H9 (cell line): ENCODE data around the gene ERGIC3. TPM values are rescaled to one million over a fixed set of nuclear protein-coding genes. Genes with fewer than 3 reads are reported as not detected.
"Not testable (repeated sequence)": the region's sequence is repeated elsewhere in the genome, so short reads cannot be mapped to it uniquely, and the experiment has no call there.

Source experiments
- DNase-seq: peaks from one replicate; pipeline ENCODE4 v3.0.0-alpha.2; 2017
- H2AFZ ChIP-seq: one replicate; pipeline ENCODE4 v1.6.1; 2013; ENCODE audit warnings: mild to moderate bottlenecking, low read length, control low read depth, moderate library complexity
- H2AK5ac ChIP-seq: 2 replicates; pipeline ENCODE4 v1.6.1; 2013; ENCODE audit warnings: low read length, control low read depth, mixed read lengths; ENCODE audit not compliant: insufficient read length
- H2BK120ac ChIP-seq: one replicate; pipeline ENCODE4 v1.6.1; 2013; ENCODE audit warnings: low read depth, mild to moderate bottlenecking, low read length, control low read depth, inconsistent platforms; ENCODE audit not compliant: poor library complexity, severe bottlenecking
- H2BK12ac ChIP-seq: 2 replicates; pipeline ENCODE4 v1.6.1; 2013; ENCODE audit warnings: low read length, control low read depth, mixed read lengths, low read depth; ENCODE audit not compliant: insufficient read length
- H2BK15ac ChIP-seq: 2 replicates; pipeline ENCODE4 v1.6.1; 2013; ENCODE audit warnings: low read depth, low read length, control low read depth
- H2BK20ac ChIP-seq: one replicate; pipeline ENCODE4 v1.6.1; 2013; ENCODE audit warnings: low read depth, mild to moderate bottlenecking, low read length, control low read depth, inconsistent platforms; ENCODE audit not compliant: poor library complexity, severe bottlenecking
- H2BK5ac ChIP-seq: 2 replicates; pipeline ENCODE4 v1.6.1; 2013; ENCODE audit warnings: low read length, control low read depth, mixed read lengths; ENCODE audit not compliant: insufficient read length
- H3K14ac ChIP-seq: 2 replicates; pipeline ENCODE4 v1.6.1; 2013; ENCODE audit warnings: low read length, control low read depth; ENCODE audit not compliant: insufficient read depth
- H3K18ac ChIP-seq: 2 replicates; pipeline ENCODE4 v1.6.1; 2013; ENCODE audit warnings: low read depth, mild to moderate bottlenecking, mixed read lengths, low read length, control low read depth; ENCODE audit not compliant: insufficient read length
- H3K23ac ChIP-seq: 2 replicates; pipeline ENCODE4 v1.6.1; 2013; ENCODE audit warnings: low read length, control low read depth, mixed read lengths, low read depth; ENCODE audit not compliant: insufficient read length
- H3K23me2 ChIP-seq: 2 replicates; pipeline ENCODE4 v1.6.1; 2013; ENCODE audit warnings: low read depth, mild to moderate bottlenecking, mixed read lengths, low read length, control low read depth; ENCODE audit not compliant: insufficient read length, poor library complexity, severe bottlenecking
- H3K27ac ChIP-seq: 2 replicates; pipeline ENCODE4 v1.5.1; 2013; ENCODE audit warnings: low read length, control low read depth, mixed read lengths, low read depth; ENCODE audit not compliant: insufficient read length
- H3K27me3 ChIP-seq: 2 replicates; pipeline ENCODE4 v1.6.1; 2013; ENCODE audit warnings: low read length, control low read depth, inconsistent platforms; ENCODE audit not compliant: insufficient read depth
- H3K4ac ChIP-seq: 2 replicates; pipeline ENCODE4 v1.6.1; 2013; ENCODE audit warnings: low read depth, mild to moderate bottlenecking, control low read depth, inconsistent platforms, low read length, moderate library complexity
- H3K4me1 ChIP-seq: 2 replicates; pipeline ENCODE4 v1.6.1; 2013; ENCODE audit warnings: low read length, control low read depth, inconsistent platforms; ENCODE audit not compliant: insufficient read depth
- H3K4me2 ChIP-seq: 2 replicates; pipeline ENCODE4 v1.6.1; 2013; ENCODE audit warnings: low read length, control low read depth, mixed read lengths; ENCODE audit not compliant: insufficient read length, insufficient read depth
- H3K56ac ChIP-seq: 2 replicates; pipeline ENCODE4 v1.6.1; 2013; ENCODE audit warnings: low read depth, mild to moderate bottlenecking, mixed read lengths, low read length, control low read depth; ENCODE audit not compliant: insufficient read length
- H3K79me1 ChIP-seq: 2 replicates; pipeline ENCODE4 v1.6.1; 2013; ENCODE audit warnings: low read depth, mild to moderate bottlenecking, moderate library complexity, low read length, control low read depth, inconsistent platforms; ENCODE audit not compliant: insufficient read depth, poor library complexity, severe bottlenecking
- H3K79me2 ChIP-seq: 2 replicates; pipeline ENCODE4 v1.6.1; 2013; ENCODE audit warnings: low read length, control low read depth, inconsistent platforms; ENCODE audit not compliant: insufficient read depth
- H3K9ac ChIP-seq: 2 replicates; pipeline ENCODE4 v1.6.1; 2013; ENCODE audit warnings: low read length, control low read depth, mixed read lengths; ENCODE audit not compliant: insufficient read length; ENCODE audit errors: extremely low read depth
- H3K9me3 ChIP-seq: one replicate; pipeline ENCODE4 v1.6.1; 2013; ENCODE audit warnings: low read depth, low read length, inconsistent platforms; ENCODE audit not compliant: control insufficient read depth
- H3T11ph ChIP-seq: one replicate; pipeline ENCODE4 v1.6.1; 2013; ENCODE audit warnings: mild to moderate bottlenecking, low read length, control low read depth, inconsistent platforms
- H4K20me1 ChIP-seq: one replicate; pipeline ENCODE4 v1.6.1; 2013; ENCODE audit not compliant: control insufficient read depth, insufficient read length, insufficient read depth
- H4K5ac ChIP-seq: 2 replicates; pipeline ENCODE4 v1.6.1; 2013; ENCODE audit warnings: low read depth, mild to moderate bottlenecking, mixed read lengths, low read length, control low read depth; ENCODE audit not compliant: insufficient read length
- H4K8ac ChIP-seq: replicated peaks from 2 replicates; pipeline ENCODE4 v1.6.1; 2013; ENCODE audit warnings: low read length, control low read depth, mixed read lengths, low read depth; ENCODE audit not compliant: insufficient read length
- H4K91ac ChIP-seq: 2 replicates; pipeline ENCODE4 v1.6.1; 2013; ENCODE audit warnings: low read depth, mild to moderate bottlenecking, moderate library complexity, mixed read lengths, low read length, control low read depth; ENCODE audit not compliant: insufficient read length
- H3K27ac Mint-ChIP-seq, 3 experiments: 2 replicates in 2 of 3; 3 replicates in 1 of 3; pipeline ENCODE4 v1.8.0; 2020 to 2021; ENCODE audit warnings: mixed read lengths in 3 of 3, mild to moderate bottlenecking in 1 of 3, moderate library complexity in 1 of 3
- H3K27me3 Mint-ChIP-seq: 2 replicates; pipeline ENCODE4 v1.8.0; 2021; ENCODE audit warnings: low read depth, mild to moderate bottlenecking, moderate library complexity, mixed read lengths
- H3K36me3 Mint-ChIP-seq, 3 experiments: 2 replicates in 2 of 3; 3 replicates in 1 of 3; pipeline ENCODE4 v1.8.0; 2020 to 2021; ENCODE audit warnings: low read depth in 3 of 3, mixed read lengths in 3 of 3; ENCODE audit not compliant: insufficient read depth in 1 of 3
- H3K4me1 Mint-ChIP-seq, 2 experiments: 2 replicates each; pipeline ENCODE4 v1.8.0; 2020; ENCODE audit warnings: mixed read lengths in 2 of 2
- H3K4me3 Mint-ChIP-seq, 2 experiments: 2 replicates in 1 of 2; 3 replicates in 1 of 2; pipeline ENCODE4 v1.8.0; 2020 to 2021; ENCODE audit warnings: mild to moderate bottlenecking in 2 of 2, mixed read lengths in 2 of 2, moderate library complexity in 1 of 2
- H3K9me3 Mint-ChIP-seq, 2 experiments: 2 replicates in 1 of 2; 3 replicates in 1 of 2; pipeline ENCODE4 v1.8.0; 2020; ENCODE audit warnings: mild to moderate bottlenecking in 2 of 2, mixed read lengths in 2 of 2, moderate library complexity in 1 of 2
- WGBS: extraction: QIAGEN DNeasy Blood & Tissue Kit; methylation state at CpG from one replicate; pipeline ENCODE4 v1.1.7; 2013; ENCODE audit warnings: missing lambda C conversion rate, low lambda C conversion rate, mixed read lengths; ENCODE audit not compliant: insufficient read length; ENCODE audit errors: extremely low coverage; 5-methylcytosine and 5-hydroxymethylcytosine counted together
- total RNA-seq: library from RNA; stranded (reverse); gene quantifications from 2 replicates; pipeline ENCODE4 v1.2.1, GENCODE V29; 2021
- TF ChIP-seq, protein P1 (sequence below): fragments of 200-600 bp; sonication (generic); conservative IDR thresholded peaks from 3 replicates; pipeline ENCODE4 v1.8.0; 2021; ENCODE audit warnings: antibody characterized with exemption, mild to moderate bottlenecking

ERGIC3 gene
- total RNA-seq, 1 experiment from 2014 or later: 188 TPM

DNA sequence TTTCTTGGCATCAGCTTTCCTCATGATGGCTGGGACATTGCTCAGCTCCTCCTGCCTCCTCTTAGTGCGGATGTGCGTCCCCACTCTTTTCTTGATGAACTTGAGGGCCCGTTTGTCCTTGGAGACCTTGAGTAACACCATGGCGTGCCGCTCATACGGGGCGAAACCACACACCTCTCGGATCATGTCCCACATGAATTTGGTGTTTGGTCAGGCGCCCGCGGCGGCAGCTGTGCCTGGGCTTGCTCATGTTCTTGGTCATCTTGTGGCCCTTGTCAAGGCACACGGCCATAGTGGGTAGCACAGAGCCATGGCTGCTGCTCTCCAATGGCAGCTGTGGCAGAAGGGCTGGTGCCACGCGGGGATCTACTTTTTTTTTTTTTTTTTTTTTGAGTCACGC is 2.6 kb downstream of the ERGIC3 start:
- H2BK120ac ChIP-seq: no peak overlapping the region
- no peak overlapping the region for H2BK15ac ChIP-seq
- TF ChIP-seq, protein P1, sequence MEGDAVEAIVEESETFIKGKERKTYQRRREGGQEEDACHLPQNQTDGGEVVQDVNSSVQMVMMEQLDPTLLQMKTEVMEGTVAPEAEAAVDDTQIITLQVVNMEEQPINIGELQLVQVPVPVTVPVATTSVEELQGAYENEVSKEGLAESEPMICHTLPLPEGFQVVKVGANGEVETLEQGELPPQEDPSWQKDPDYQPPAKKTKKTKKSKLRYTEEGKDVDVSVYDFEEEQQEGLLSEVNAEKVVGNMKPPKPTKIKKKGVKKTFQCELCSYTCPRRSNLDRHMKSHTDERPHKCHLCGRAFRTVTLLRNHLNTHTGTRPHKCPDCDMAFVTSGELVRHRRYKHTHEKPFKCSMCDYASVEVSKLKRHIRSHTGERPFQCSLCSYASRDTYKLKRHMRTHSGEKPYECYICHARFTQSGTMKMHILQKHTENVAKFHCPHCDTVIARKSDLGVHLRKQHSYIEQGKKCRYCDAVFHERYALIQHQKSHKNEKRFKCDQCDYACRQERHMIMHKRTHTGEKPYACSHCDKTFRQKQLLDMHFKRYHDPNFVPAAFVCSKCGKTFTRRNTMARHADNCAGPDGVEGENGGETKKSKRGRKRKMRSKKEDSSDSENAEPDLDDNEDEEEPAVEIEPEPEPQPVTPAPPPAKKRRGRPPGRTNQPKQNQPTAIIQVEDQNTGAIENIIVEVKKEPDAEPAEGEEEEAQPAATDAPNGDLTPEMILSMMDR: no peak
- H4K91ac ChIP-seq: no peak overlapping the region
- H3T11ph ChIP-seq: no peak overlapping the region
- DNase-seq: no peak
- no peaks in the 10 kb centered on the region for H3K9me3 Mint-ChIP-seq
- H3K23me2 ChIP-seq: peaks cover 10% of the 10 kb centered on the region
- H3K4ac ChIP-seq: no peak overlapping the region
- no peak overlapping the region for H3K14ac ChIP-seq
- no peak overlapping the region for H2BK12ac ChIP-seq
- no peak overlapping the region for H2AFZ ChIP-seq
- H3K27me3 Mint-ChIP-seq: no peaks in the 10 kb centered on the region
- H3K27ac Mint-ChIP-seq: no peak overlapping the region
- WGBS: no CpG with 5 or more reads among the region's 16 CpGs
- no peak overlapping the region for H3K18ac ChIP-seq
- H3K23ac ChIP-seq: no peak overlapping the region
- no peak overlapping the region for H2BK20ac ChIP-seq
- H4K8ac ChIP-seq: no peak overlapping the region
- H3K4me3 Mint-ChIP-seq: no peak overlapping the region
- no peaks in the 10 kb centered on the region for H4K20me1 ChIP-seq
- H3K56ac ChIP-seq: no peak overlapping the region
- H2AK5ac ChIP-seq: no peak overlapping the region
- H3K27ac ChIP-seq: no peak overlapping the region
- H3K27me3 ChIP-seq: no peaks in the 10 kb centered on the region
- no peak overlapping the region for H2BK5ac ChIP-seq
- peaks cover 2% of the 10 kb centered on the region; the same call in 1 of the 2 replicates for H3K4me1 ChIP-seq
- H3K79me1 ChIP-seq: no peaks in the 10 kb centered on the region
- H3K4me1 Mint-ChIP-seq: peaks cover 15 to 20% of the 10 kb centered on the region in 2 experiments
- H3K9ac ChIP-seq: no peak overlapping the region
- no peak overlapping the region for H3K4me2 ChIP-seq
- H3K9me3 ChIP-seq: no peaks in the 10 kb centered on the region
- H3K79me2 ChIP-seq: no peaks in the 10 kb centered on the region
- peaks cover 10 to 33% (median 26%) of the 10 kb centered on the region in 3 experiments for H3K36me3 Mint-ChIP-seq
- no peak overlapping the region for H4K5ac ChIP-seq

DNA sequence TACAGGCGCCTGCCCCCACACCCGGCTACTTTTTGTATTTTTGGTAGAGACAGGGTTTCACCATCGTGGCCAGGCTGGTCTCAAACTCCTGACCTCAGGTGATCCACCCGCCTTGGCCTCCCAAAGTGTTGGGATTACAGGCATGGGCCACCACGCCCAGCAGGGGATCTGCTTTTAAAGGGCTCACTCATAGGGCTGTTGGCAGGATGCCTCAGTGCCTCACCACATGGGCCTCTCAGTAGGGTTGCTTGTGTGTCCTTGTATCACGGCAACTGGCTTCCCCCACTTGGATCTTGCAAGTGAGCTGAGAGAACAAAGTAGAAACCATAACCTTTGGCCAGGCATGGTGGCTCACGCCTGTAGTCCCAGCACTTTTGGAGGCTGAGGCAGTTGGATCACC is 3.1 kb downstream of the ERGIC3 start:
- H3K56ac ChIP-seq, H3K9me3 Mint-ChIP-seq, H3K79me1 ChIP-seq, H3K27ac ChIP-seq, H3K4me1 ChIP-seq, H2BK5ac ChIP-seq, H4K20me1 ChIP-seq, H3K9me3 ChIP-seq, DNase-seq, H2AK5ac ChIP-seq, H3K23ac ChIP-seq, H3K4me2 ChIP-seq, H3K14ac ChIP-seq, H2BK20ac ChIP-seq, H3K4me3 Mint-ChIP-seq, H3K79me2 ChIP-seq, H2BK120ac ChIP-seq, H2BK15ac ChIP-seq, H3K4ac ChIP-seq, H3K27ac Mint-ChIP-seq, H4K8ac ChIP-seq, H2AFZ ChIP-seq, H4K91ac ChIP-seq, H3K27me3 Mint-ChIP-seq, H2BK12ac ChIP-seq, H3T11ph ChIP-seq, H4K5ac ChIP-seq, H3K18ac ChIP-seq, H3K27me3 ChIP-seq, H3K9ac ChIP-seq: not testable (repeated sequence)
- peaks cover 13 to 17% of the 10 kb centered on the region in 2 experiments for H3K4me1 Mint-ChIP-seq
- H3K36me3 Mint-ChIP-seq: peaks cover 13 to 38% (median 29%) of the 10 kb centered on the region in 3 experiments
- no CpG with 5 or more reads among the region's 7 CpGs for WGBS
- H3K23me2 ChIP-seq: peaks cover 10% of the 10 kb centered on the region
